Measurements from ENCODE around the gene ABCB4.

DNA sequence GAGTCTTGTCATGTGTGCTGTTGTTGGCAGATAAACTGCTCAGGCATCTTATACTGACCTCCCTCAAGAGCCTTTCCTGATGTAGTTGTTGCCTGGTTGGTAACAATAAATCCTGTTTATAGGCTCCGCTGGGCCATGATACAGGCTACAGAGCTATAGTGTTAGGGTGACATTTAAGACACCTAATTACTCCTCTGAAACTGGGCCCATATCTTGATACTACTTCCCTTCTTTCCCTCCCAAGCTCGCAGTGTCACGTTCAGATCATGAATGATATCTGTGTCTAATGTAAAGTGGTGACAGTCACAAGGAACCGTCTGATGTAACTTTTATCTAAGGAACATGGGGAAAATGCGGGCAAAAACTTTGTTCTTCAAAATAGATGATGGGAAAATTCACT lies 94.6 kb downstream of the ABCB4 start:
- TF ChIP-seq, protein P1, sequence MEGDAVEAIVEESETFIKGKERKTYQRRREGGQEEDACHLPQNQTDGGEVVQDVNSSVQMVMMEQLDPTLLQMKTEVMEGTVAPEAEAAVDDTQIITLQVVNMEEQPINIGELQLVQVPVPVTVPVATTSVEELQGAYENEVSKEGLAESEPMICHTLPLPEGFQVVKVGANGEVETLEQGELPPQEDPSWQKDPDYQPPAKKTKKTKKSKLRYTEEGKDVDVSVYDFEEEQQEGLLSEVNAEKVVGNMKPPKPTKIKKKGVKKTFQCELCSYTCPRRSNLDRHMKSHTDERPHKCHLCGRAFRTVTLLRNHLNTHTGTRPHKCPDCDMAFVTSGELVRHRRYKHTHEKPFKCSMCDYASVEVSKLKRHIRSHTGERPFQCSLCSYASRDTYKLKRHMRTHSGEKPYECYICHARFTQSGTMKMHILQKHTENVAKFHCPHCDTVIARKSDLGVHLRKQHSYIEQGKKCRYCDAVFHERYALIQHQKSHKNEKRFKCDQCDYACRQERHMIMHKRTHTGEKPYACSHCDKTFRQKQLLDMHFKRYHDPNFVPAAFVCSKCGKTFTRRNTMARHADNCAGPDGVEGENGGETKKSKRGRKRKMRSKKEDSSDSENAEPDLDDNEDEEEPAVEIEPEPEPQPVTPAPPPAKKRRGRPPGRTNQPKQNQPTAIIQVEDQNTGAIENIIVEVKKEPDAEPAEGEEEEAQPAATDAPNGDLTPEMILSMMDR (conservative IDR thresholded peaks at IDR 0.05; ENCODE audit: low read depth in 2 of 2) = no peak
- TF ChIP-seq POLR2AphosphoS5 (IDR thresholded peaks at IDR 0.05; ENCODE audit: low read depth) = no peak
- TF ChIP-seq EZH2 (IDR thresholded peaks at IDR 0.05; ENCODE audit: low read depth, unreplicated experiment) = no peak
- TF ChIP-seq, protein P2, sequence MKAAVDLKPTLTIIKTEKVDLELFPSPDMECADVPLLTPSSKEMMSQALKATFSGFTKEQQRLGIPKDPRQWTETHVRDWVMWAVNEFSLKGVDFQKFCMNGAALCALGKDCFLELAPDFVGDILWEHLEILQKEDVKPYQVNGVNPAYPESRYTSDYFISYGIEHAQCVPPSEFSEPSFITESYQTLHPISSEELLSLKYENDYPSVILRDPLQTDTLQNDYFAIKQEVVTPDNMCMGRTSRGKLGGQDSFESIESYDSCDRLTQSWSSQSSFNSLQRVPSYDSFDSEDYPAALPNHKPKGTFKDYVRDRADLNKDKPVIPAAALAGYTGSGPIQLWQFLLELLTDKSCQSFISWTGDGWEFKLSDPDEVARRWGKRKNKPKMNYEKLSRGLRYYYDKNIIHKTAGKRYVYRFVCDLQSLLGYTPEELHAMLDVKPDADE (IDR thresholded peaks at IDR 0.05) = no peak
- TF ChIP-seq, protein P3, sequence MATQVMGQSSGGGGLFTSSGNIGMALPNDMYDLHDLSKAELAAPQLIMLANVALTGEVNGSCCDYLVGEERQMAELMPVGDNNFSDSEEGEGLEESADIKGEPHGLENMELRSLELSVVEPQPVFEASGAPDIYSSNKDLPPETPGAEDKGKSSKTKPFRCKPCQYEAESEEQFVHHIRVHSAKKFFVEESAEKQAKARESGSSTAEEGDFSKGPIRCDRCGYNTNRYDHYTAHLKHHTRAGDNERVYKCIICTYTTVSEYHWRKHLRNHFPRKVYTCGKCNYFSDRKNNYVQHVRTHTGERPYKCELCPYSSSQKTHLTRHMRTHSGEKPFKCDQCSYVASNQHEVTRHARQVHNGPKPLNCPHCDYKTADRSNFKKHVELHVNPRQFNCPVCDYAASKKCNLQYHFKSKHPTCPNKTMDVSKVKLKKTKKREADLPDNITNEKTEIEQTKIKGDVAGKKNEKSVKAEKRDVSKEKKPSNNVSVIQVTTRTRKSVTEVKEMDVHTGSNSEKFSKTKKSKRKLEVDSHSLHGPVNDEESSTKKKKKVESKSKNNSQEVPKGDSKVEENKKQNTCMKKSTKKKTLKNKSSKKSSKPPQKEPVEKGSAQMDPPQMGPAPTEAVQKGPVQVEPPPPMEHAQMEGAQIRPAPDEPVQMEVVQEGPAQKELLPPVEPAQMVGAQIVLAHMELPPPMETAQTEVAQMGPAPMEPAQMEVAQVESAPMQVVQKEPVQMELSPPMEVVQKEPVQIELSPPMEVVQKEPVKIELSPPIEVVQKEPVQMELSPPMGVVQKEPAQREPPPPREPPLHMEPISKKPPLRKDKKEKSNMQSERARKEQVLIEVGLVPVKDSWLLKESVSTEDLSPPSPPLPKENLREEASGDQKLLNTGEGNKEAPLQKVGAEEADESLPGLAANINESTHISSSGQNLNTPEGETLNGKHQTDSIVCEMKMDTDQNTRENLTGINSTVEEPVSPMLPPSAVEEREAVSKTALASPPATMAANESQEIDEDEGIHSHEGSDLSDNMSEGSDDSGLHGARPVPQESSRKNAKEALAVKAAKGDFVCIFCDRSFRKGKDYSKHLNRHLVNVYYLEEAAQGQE (IDR thresholded peaks at IDR 0.05; ENCODE audit: unreplicated experiment) = no peak
- no peak for TF ChIP-seq ZNF331 (CRISPR knock-in tag; IDR thresholded peaks at IDR 0.05; ENCODE audit: low read depth)
- no peak for TF ChIP-seq EZH2phosphoT487 (IDR thresholded peaks at IDR 0.05; ENCODE audit: unreplicated experiment)
- no peak for TF ChIP-seq STAT1 (IDR thresholded peaks at IDR 0.05; ENCODE audit: unreplicated experiment)
- no peak for TF ChIP-seq JUNB (IDR thresholded peaks at IDR 0.05; ENCODE audit: unreplicated experiment)
- TF ChIP-seq NANOG (IDR thresholded peaks at IDR 0.05; ENCODE audit: borderline replicate concordance) = no peak
- TF ChIP-seq CREB1 (CRISPR knock-in tag; IDR thresholded peaks at IDR 0.05; ENCODE audit: low read depth) = no peak

All from GM23338 (cell line).